HG03460 (cell line): ENCODE results near the gene NT5DC3.
"Not testable (repeated sequence)": the region's sequence is repeated elsewhere in the genome, so short reads cannot be mapped to it uniquely, and the experiment has no call there.

Source experiments
- ATAC-seq: cut with Tn5 transposase; IDR thresholded peaks from one replicate; pipeline ENCODE4 v1.9.1; 2021; ENCODE audit not compliant: unreplicated experiment

Gene NT5DC3

GRCh38 chr12:103855896-103856657 is 15.0 kb upstream of the NT5DC3 start:
- no peak for ATAC-seq

- ATAC-seq: no peak
Measured at GRCh38 chr12:103855036-103855712, 14.1 kb upstream of the NT5DC3 start.

GRCh38 chr12:103854372-103854973 is 13.4 kb upstream of the NT5DC3 start:
- no peak for ATAC-seq

- ATAC-seq: no peak
Measured at GRCh38 chr12:103852498-103852997, 11.5 kb upstream of the NT5DC3 start.

GRCh38 chr12:103851127-103851526 is 10.1 kb upstream of the NT5DC3 start:
- no peak for ATAC-seq

- ATAC-seq: no peak
Measured at GRCh38 chr12:103850429-103850828, 9.4 kb upstream of the NT5DC3 start.

- no peak for ATAC-seq
Measured at GRCh38 chr12:103848917-103849491, 8.0 kb upstream of the NT5DC3 start.

GRCh38 chr12:103848143-103848542 is 7.1 kb upstream of the NT5DC3 start:
- no peak for ATAC-seq

GRCh38 chr12:103846415-103846814 is 5.4 kb upstream of the NT5DC3 start:
- no peak for ATAC-seq

GRCh38 chr12:103844305-103844704 is 3.3 kb upstream of the NT5DC3 start:
- no peak for ATAC-seq

GRCh38 chr12:103841690-103842584 is 903 bp upstream of the NT5DC3 start:
- no peak for ATAC-seq

- ATAC-seq: peak; percentile 29
Measured at GRCh38 chr12:103840462-103840875, 565 bp downstream of the NT5DC3 start.

- no peak for ATAC-seq
Measured at GRCh38 chr12:103839609-103840461, 1.2 kb downstream of the NT5DC3 start.

- ATAC-seq: no peak
Measured at GRCh38 chr12:103839103-103839502, 1.9 kb downstream of the NT5DC3 start.

GRCh38 chr12:103838254-103838914 is 2.6 kb downstream of the NT5DC3 start:
- ATAC-seq: no peak

GRCh38 chr12:103836345-103836744 is 4.7 kb downstream of the NT5DC3 start:
- no peak for ATAC-seq

GRCh38 chr12:103835747-103836335 is 5.2 kb downstream of the NT5DC3 start:
- ATAC-seq: not testable (repeated sequence)

GRCh38 chr12:103834942-103835341 is 6.1 kb downstream of the NT5DC3 start:
- ATAC-seq: no peak

- no peak for ATAC-seq
Measured at GRCh38 chr12:103833891-103834290, 7.1 kb downstream of the NT5DC3 start.
